ENCODE measurements around the gene FILIP1.

Gene FILIP1

GRCh38 chr6:75488033-75488432 is 5.6 kb downstream of the FILIP1 start:
- ATAC-seq (replicated peaks; ENCODE audit: extremely low read depth, poor library complexity, severe bottlenecking): no peak
- Mint-ChIP-seq H3K9me3 (no peaks in the 10 kb centered on the region), H3K4me1 (no peaks in the 10 kb centered on the region), H3K27ac (ENCODE audit: low read depth) (no peak overlapping the region), H3K4me3 (no peak overlapping the region), H3K27me3 (no peaks in the 10 kb centered on the region), H3K36me3 (ENCODE audit: insufficient read depth) (no peaks in the 10 kb centered on the region)
- no peak for DNase-seq (ENCODE audit: low spot score in 2 of 2)

- Mint-ChIP-seq H3K9me3 (no peaks in the 10 kb centered on the region), H3K4me1 (no peaks in the 10 kb centered on the region), H3K36me3 (ENCODE audit: insufficient read depth) (no peaks in the 10 kb centered on the region), H3K27ac (ENCODE audit: low read depth) (no peak overlapping the region), H3K4me3 (no peak overlapping the region), H3K27me3 (no peaks in the 10 kb centered on the region)
- DNase-seq (ENCODE audit: low spot score in 2 of 2) (no peak), ATAC-seq (replicated peaks; ENCODE audit: extremely low read depth, poor library complexity, severe bottlenecking) (no peak)
Measured at GRCh38 chr6:75486850-75487518, 6.6 kb downstream of the FILIP1 start.

- no peaks in the 10 kb centered on the region for H3K9me3 Mint-ChIP-seq
- no peaks in the 10 kb centered on the region for H3K4me1 Mint-ChIP-seq
- DNase-seq (ENCODE audit: low spot score in 2 of 2): no peak
- no peaks in the 10 kb centered on the region for H3K36me3 Mint-ChIP-seq (ENCODE audit: insufficient read depth)
- ATAC-seq (replicated peaks; ENCODE audit: extremely low read depth, poor library complexity, severe bottlenecking): no peak
- H3K4me3 Mint-ChIP-seq: no peak overlapping the region
- H3K27ac Mint-ChIP-seq (ENCODE audit: low read depth): no peak overlapping the region
- no peaks in the 10 kb centered on the region for H3K27me3 Mint-ChIP-seq
Measured at GRCh38 chr6:75484535-75484934, 9.1 kb downstream of the FILIP1 start.

- Mint-ChIP-seq H3K36me3 (ENCODE audit: insufficient read depth) (no peaks in the 10 kb centered on the region), H3K27me3 (no peaks in the 10 kb centered on the region), H3K27ac (ENCODE audit: low read depth) (no peak overlapping the region), H3K4me3 (no peak overlapping the region), H3K9me3 (no peaks in the 10 kb centered on the region), H3K4me1 (no peaks in the 10 kb centered on the region)
- ATAC-seq (replicated peaks; ENCODE audit: extremely low read depth, poor library complexity, severe bottlenecking) (no peak), DNase-seq (ENCODE audit: low spot score in 2 of 2) (no peak)
Measured at GRCh38 chr6:75483136-75483952, 10.3 kb downstream of the FILIP1 start.

GRCh38 chr6:75481936-75482593 is 11.5 kb downstream of the FILIP1 start:
- no peaks in the 10 kb centered on the region for H3K9me3 Mint-ChIP-seq
- H3K4me3 Mint-ChIP-seq: no peak overlapping the region
- H3K36me3 Mint-ChIP-seq (ENCODE audit: insufficient read depth): no peaks in the 10 kb centered on the region
- ATAC-seq (replicated peaks; ENCODE audit: extremely low read depth, poor library complexity, severe bottlenecking) (no peak), DNase-seq (ENCODE audit: low spot score in 2 of 2) (no peak)
- H3K4me1 Mint-ChIP-seq: no peaks in the 10 kb centered on the region
- no peaks in the 10 kb centered on the region for H3K27me3 Mint-ChIP-seq
- no peak overlapping the region for H3K27ac Mint-ChIP-seq (ENCODE audit: low read depth)

- no peaks in the 10 kb centered on the region for H3K27me3 Mint-ChIP-seq
- H3K4me1 Mint-ChIP-seq: no peaks in the 10 kb centered on the region
- ATAC-seq (replicated peaks; ENCODE audit: extremely low read depth, poor library complexity, severe bottlenecking): no peak
- H3K27ac Mint-ChIP-seq (ENCODE audit: low read depth): no peak overlapping the region
- H3K36me3 Mint-ChIP-seq (ENCODE audit: insufficient read depth): no peaks in the 10 kb centered on the region
- no peak overlapping the region for H3K4me3 Mint-ChIP-seq
- H3K9me3 Mint-ChIP-seq: no peaks in the 10 kb centered on the region
- no peak for DNase-seq (ENCODE audit: low spot score in 2 of 2)
Measured at GRCh38 chr6:75481394-75481793, 12.2 kb downstream of the FILIP1 start.

GRCh38 chr6:75480425-75480824 is 13.2 kb downstream of the FILIP1 start:
- Mint-ChIP-seq H3K36me3 (ENCODE audit: insufficient read depth) (no peaks in the 10 kb centered on the region), H3K9me3 (no peaks in the 10 kb centered on the region), H3K27me3 (no peaks in the 10 kb centered on the region), H3K4me3 (no peak overlapping the region), H3K4me1 (no peaks in the 10 kb centered on the region), H3K27ac (ENCODE audit: low read depth) (no peak overlapping the region)
- ATAC-seq (replicated peaks; ENCODE audit: extremely low read depth, poor library complexity, severe bottlenecking) (no peak), DNase-seq (ENCODE audit: low spot score in 2 of 2) (no peak)

GRCh38 chr6:75479712-75480111 is 13.9 kb downstream of the FILIP1 start:
- H3K27ac Mint-ChIP-seq (ENCODE audit: low read depth): no peak overlapping the region
- H3K9me3 Mint-ChIP-seq: no peaks in the 10 kb centered on the region
- no peak overlapping the region for H3K4me3 Mint-ChIP-seq
- DNase-seq (ENCODE audit: low spot score in 2 of 2) (no peak), ATAC-seq (replicated peaks; ENCODE audit: extremely low read depth, poor library complexity, severe bottlenecking) (no peak)
- no peaks in the 10 kb centered on the region for H3K4me1 Mint-ChIP-seq
- no peaks in the 10 kb centered on the region for H3K36me3 Mint-ChIP-seq (ENCODE audit: insufficient read depth)
- H3K27me3 Mint-ChIP-seq: no peaks in the 10 kb centered on the region

GRCh38 chr6:75478929-75479328 is 14.7 kb downstream of the FILIP1 start:
- DNase-seq (ENCODE audit: low spot score in 2 of 2) (no peak), ATAC-seq (replicated peaks; ENCODE audit: extremely low read depth, poor library complexity, severe bottlenecking) (no peak)
- Mint-ChIP-seq H3K9me3 (no peaks in the 10 kb centered on the region), H3K4me3 (no peak overlapping the region), H3K36me3 (ENCODE audit: insufficient read depth) (no peaks in the 10 kb centered on the region), H3K27ac (ENCODE audit: low read depth) (no peak overlapping the region), H3K4me1 (no peaks in the 10 kb centered on the region), H3K27me3 (no peaks in the 10 kb centered on the region)

- no peak for ATAC-seq (replicated peaks; ENCODE audit: extremely low read depth, poor library complexity, severe bottlenecking)
- Mint-ChIP-seq H3K9me3 (no peaks in the 10 kb centered on the region), H3K36me3 (ENCODE audit: insufficient read depth) (no peaks in the 10 kb centered on the region), H3K27me3 (no peaks in the 10 kb centered on the region), H3K4me3 (no peak overlapping the region), H3K4me1 (no peaks in the 10 kb centered on the region), H3K27ac (ENCODE audit: low read depth) (no peak overlapping the region)
- no peak for DNase-seq (ENCODE audit: low spot score in 2 of 2)
Measured at GRCh38 chr6:75472885-75473284, 20.7 kb downstream of the FILIP1 start.

- Mint-ChIP-seq H3K9me3 (no peaks in the 10 kb centered on the region), H3K36me3 (ENCODE audit: insufficient read depth) (no peaks in the 10 kb centered on the region), H3K4me1 (no peaks in the 10 kb centered on the region), H3K4me3 (no peak overlapping the region), H3K27ac (ENCODE audit: low read depth) (no peak overlapping the region), H3K27me3 (peaks cover 6% of the 10 kb centered on the region)
- DNase-seq (ENCODE audit: low spot score in 2 of 2) (no peak), ATAC-seq (replicated peaks; ENCODE audit: extremely low read depth, poor library complexity, severe bottlenecking) (no peak)
Measured at GRCh38 chr6:75467966-75468365, 25.6 kb downstream of the FILIP1 start.

GRCh38 chr6:75467284-75467683 is 26.3 kb downstream of the FILIP1 start:
- Mint-ChIP-seq H3K27ac (ENCODE audit: low read depth) (no peak overlapping the region), H3K27me3 (peaks cover 6% of the 10 kb centered on the region), H3K4me3 (no peak overlapping the region), H3K4me1 (no peaks in the 10 kb centered on the region), H3K9me3 (no peaks in the 10 kb centered on the region), H3K36me3 (ENCODE audit: insufficient read depth) (no peaks in the 10 kb centered on the region)
- no peak for DNase-seq (ENCODE audit: low spot score in 2 of 2)
- ATAC-seq (replicated peaks; ENCODE audit: extremely low read depth, poor library complexity, severe bottlenecking): no peak

- Mint-ChIP-seq H3K27ac (ENCODE audit: low read depth) (no peak overlapping the region), H3K36me3 (ENCODE audit: insufficient read depth) (no peaks in the 10 kb centered on the region)
- no peak for DNase-seq (ENCODE audit: low spot score in 2 of 2)
Measured at GRCh38 chr6:75466636-75467035, 27.0 kb downstream of the FILIP1 start.

More at GRCh38 chr6:75466636-75467035, 27.0 kb downstream of the FILIP1 start:
- peaks cover 6% of the 10 kb centered on the region for H3K27me3 Mint-ChIP-seq
- no peaks in the 10 kb centered on the region for H3K9me3 Mint-ChIP-seq
- no peaks in the 10 kb centered on the region for H3K4me1 Mint-ChIP-seq
- no peak overlapping the region for H3K4me3 Mint-ChIP-seq
- ATAC-seq (replicated peaks; ENCODE audit: extremely low read depth, poor library complexity, severe bottlenecking): no peak
